Dedifferentiated amniotic fluid mesenchymal stem cell (primary cell): Measurements from ENCODE around the gene FASN.
"Not testable (repeated sequence)": the region's sequence is repeated elsewhere in the genome, so short reads cannot be mapped to it uniquely, and the experiment has no call there.

ENCODE experiments used
- DNase-seq: peaks from one replicate; pipeline ENCODE4 v3.0.0-alpha.2; 2016; ENCODE audit errors: extremely low spot score

FASN gene

DNA sequence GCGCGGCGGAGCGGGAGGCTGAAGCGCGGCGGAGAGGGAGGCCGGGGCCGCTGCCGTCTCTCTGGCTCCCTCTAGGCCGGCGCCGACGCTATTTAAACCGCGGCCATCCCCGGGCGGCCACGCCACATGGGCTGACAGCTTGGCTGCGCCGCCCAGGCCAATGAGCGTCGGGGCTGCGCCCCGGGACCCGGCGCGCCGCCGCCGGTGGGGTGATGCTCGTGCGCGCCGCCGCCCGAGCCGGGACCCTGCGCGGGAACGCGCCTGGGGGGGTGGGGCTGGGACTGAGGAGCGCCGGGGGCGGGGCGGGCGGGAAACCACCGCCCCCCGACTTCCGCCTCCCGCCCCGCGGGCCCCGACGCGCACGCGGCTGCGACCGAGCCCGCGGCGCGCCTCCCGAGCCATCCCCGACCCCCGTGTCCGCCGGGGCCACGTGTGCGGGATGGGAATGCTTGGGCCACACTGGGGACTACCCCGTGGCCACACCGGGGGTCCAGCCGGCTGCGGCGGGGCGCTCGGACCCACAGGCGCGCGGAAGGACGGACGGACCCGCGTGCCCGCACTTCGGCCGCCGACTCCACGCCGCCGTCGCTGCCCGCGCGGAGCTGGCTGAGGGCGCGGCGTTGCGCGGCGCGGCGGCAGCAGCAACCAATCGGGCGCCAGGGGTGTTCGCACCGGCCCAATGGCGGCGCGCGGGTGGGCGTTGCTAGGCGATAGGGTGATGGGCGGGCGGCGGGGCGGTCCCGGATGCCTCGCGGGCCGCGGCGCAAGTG is at the start of gene FASN:
Gene FASN, minus strand, starts transcription at position 68 of the 770 bp plus-strand sequence. CDS start 1,791 bp downstream, outside the sequence.
- DNase-seq = peak; percentile 90

- DNase-seq = no peak
These were observed 48.9 kb upstream of the FASN start for GRCh38 chr17:82146663-82147654.

- DNase-seq = no peak
These were observed 47.6 kb upstream of the FASN start for GRCh38 chr17:82145550-82146155.

GRCh38 chr17:82143333-82143732 is 45.3 kb upstream of the FASN start:
- no peak for DNase-seq

DNA sequence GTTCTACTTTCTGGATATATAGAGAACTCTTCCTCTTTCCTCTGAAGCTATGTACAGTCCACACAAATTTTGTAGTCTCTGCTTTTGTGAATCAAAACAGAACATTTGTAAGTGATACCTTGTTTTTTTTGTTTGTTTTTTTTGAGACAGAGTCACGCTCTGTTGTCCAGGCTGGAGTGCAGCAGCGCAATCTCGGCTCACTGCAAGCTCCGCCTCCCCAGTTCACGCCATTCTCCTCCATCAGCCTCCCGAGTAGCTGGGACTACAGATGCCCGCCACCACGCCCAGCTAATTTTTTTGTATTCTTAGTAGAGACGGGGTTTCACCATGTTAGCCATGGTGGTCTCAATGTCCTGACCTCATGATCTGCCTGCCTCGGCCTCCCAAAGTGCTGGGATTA is 41.9 kb upstream of the FASN start:
- DNase-seq = not testable (repeated sequence)

DNA sequence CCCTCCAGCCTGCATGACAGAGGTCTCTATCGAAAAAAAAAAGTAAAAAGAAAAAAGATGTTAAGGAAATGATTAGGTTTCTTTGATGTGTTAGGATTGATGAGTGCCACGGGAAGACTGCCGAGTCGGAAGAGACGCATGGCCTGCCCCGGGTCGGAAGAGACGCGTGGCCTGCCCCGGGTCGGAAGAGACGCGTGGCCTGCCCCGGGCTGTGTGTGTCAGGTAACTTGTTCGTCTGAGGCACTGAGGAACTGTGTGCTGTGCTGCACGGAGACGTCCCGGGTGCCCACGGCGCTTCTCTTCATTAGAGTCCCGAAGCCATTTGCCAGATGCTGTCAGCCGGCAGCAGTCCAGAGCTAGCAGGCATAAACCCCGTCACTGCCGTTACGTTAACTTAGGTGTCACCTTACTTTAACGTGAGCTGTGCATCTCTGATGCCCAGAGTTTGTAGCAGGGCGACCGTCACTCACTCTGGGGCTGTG is 40.5 kb upstream of the FASN start:
- no peak for DNase-seq

- DNase-seq = no peak
These were observed 36.1 kb upstream of the FASN start for GRCh38 chr17:82134101-82134500.

GRCh38 chr17:82133166-82133953 is 35.3 kb upstream of the FASN start:
- peak; percentile 51 for DNase-seq

GRCh38 chr17:82129095-82129494 is 31.1 kb upstream of the FASN start:
- DNase-seq = no peak

GRCh38 chr17:82128287-82128686 is 30.3 kb upstream of the FASN start:
- no peak for DNase-seq

GRCh38 chr17:82127704-82128103 is 29.7 kb upstream of the FASN start:
- DNase-seq = no peak

- DNase-seq = no peak
These were observed 29.2 kb upstream of the FASN start for GRCh38 chr17:82127315-82127595.

DNA sequence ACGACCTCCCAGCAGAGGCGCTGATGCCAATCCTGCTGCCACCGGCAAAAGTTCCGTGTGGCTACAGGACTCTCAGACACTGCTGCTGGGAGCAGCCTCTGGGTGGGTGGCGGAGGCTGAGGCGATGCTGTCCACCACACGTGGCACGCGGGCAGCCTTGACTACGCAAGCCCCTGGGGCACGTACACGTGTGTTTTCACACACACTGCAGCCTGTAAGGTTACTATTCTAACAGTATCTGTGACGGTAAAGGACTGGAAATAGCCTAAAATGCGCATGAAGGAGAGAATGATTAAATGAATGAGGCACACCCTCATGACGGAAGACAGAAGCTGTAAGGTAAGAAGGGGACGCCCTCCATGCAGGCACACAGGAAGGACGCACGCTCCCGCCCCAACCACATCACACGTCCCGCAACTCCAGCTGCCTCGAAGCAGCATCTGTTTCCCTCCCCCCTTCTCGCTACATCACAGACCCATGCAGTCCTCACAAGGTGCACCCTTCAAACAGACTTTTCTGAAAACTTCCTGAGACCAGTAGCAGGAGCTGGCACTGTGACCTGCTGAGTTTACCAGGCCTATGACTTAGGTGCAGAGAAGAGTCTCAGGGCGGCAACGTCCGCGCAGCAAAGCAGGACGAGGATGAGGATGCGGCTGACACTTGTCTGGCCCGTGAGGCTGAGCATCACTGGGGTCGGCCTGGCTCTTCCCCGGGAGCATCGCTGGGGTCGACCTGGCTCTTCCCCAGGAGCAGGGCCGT is 28.7 kb upstream of the FASN start:
- no peak for DNase-seq

GRCh38 chr17:82124101-82124500 is 26.1 kb upstream of the FASN start:
- no peak for DNase-seq

DNA sequence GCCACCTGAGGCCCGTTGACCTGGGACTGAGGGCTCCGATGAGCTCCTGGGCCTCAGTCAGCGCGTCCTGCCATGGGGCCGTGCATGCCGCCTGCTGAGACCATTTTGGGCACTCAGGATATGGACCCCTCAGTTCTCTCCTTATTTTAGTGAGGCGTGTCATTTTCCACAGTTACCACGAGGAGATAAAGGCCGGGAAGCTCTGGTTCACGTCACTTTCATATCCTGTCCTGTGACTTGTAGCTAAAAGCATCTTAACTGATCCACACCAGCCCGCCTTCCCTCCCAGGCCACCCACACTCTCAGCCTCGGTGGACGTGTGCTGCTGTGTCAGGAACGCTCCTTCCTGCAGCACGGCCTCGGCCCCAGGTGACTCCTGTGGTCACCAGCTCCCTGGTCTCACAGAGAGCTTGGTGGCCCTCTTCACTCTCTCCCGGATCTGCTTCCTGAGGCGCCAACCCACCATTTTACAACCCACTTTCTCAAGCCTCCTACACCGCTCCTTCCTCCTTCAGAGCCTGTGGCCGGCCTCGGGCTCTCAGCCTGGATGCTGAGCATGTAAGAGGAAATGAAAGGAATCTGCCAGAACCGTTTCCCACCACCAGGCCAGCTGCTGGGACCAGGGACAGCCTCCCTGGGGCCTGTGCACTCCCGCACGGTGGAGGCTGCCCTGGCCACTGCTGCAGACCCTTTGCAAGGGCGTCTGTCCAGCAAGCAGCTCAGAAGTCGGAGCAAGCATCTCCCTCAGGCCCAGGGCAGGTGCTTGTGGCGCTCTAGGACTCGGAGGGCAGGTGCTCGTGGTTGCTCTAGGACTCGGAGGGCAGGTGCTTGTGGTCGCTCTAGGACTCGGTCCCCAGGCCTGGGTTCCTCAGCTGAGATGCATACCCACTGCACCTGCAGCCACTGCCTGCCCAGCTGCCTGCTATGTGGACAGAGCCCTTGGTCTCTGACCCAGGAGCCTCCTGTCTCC is 23.9 kb upstream of the FASN start:
- no peak for DNase-seq

DNA sequence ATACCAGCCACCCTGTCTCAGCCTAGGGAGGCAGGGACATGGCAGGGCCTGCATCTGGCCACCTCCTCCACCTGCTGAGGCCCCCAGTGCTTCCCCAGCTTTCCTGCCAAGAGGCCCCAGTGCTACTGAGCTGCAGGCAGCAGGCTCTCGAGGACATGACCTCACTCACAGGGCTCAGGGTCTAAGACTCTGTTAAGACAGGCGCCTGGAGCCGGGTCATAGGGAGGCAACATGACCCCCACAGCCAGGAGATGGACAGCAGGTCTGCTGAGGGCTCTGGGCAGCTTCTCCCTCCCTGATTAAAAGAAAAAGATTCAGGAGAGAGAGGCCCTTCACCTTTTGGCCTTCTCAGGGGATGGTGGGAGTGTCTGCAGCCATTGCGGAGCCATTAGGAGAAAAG is 23.2 kb upstream of the FASN start:
- DNase-seq = no peak

DNA sequence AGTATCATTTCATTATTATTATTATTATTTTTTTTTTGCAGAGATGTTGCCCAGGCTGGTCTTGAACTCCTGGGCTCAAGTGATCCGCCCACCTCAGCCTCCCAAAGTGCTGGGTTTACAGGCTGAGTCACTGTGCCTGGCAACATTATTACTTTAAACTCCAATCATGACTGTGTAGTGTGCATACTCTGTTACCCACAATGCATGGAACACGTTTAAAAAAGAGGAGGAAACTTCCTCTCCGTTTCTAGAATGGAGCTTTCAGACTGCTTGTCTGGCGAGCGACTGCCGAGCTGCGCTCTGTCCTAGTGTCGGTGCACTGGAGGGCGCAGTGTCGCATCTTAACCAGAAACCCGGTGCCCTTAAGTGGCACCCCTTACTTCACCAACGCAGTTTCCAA is 22.1 kb upstream of the FASN start:
- no peak for DNase-seq

- no peak for DNase-seq
These were observed 20.9 kb upstream of the FASN start for GRCh38 chr17:82118815-82119380.

DNA sequence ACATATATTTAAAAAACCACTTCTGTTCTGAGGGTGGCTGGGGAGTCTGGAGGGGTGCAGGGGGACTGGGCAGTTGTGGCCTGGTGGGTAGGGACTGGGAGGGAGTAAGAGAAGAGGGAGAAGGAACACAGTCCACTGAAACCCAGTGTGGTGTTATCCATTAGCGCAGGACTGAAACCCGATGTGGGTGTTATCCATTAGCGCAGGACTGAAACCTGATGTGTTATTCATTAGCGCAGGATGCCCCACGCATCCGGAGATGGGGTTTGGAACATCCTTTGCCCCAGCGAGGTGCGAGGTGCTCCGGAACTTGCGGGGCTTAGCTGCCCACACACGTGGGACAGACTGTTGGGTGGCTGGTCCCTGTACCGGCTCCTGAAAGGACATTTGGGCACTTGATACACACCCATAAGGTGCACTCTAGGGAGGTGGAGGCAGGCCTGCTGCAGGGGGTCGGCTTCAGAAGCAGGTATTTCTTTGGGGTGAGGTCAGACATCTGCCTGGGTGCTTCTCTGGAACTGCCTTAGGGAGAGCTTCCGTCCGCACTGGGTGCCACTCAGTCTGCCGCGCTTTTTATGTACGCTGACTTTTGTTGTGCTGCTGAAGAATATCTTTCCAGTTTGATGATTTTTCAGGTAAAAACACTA is 20.3 kb upstream of the FASN start:
- no peak for DNase-seq
